GM19351 (cell line): ENCODE measurements around the gene ABCA9.
"Not testable (repeated sequence)": the region's sequence is repeated elsewhere in the genome, so short reads cannot be mapped to it uniquely, and the experiment has no call there.

Experiments used
- ATAC-seq: cut with Tn5 transposase; IDR thresholded peaks from one replicate; pipeline ENCODE4 v1.9.1; 2021; ENCODE audit warnings: mild to moderate bottlenecking, moderate library complexity; ENCODE audit not compliant: unreplicated experiment

ABCA9 gene

GRCh38 chr17:69060822-69061221 is at the start of gene ABCA9:
Gene ABCA9, minus strand, starts transcription at chr17:69060927. Its CDS starts 9,801 bp downstream, at chr17:69051126.
- ATAC-seq, result no peak

- ATAC-seq, result no peak
Measured at GRCh38 chr17:69105907-69106730, 45.4 kb upstream of the ABCA9 start.

GRCh38 chr17:69103557-69104233 is 43.0 kb upstream of the ABCA9 start:
- ATAC-seq, result no peak

- ATAC-seq, result no peak
Measured at GRCh38 chr17:69098625-69099024, 37.9 kb upstream of the ABCA9 start.

- no peak for ATAC-seq
Measured at GRCh38 chr17:69096541-69096940, 35.8 kb upstream of the ABCA9 start.

- no peak for ATAC-seq
Measured at GRCh38 chr17:69093995-69094394, 33.3 kb upstream of the ABCA9 start.

- no peak for ATAC-seq
Measured at GRCh38 chr17:69093279-69093789, 32.6 kb upstream of the ABCA9 start.

GRCh38 chr17:69090365-69090764 is 29.6 kb upstream of the ABCA9 start:
- no peak for ATAC-seq

- no peak for ATAC-seq
Measured at GRCh38 chr17:69088643-69089200, 28.0 kb upstream of the ABCA9 start.

GRCh38 chr17:69086641-69087040 is 25.9 kb upstream of the ABCA9 start:
- no peak for ATAC-seq

- no peak for ATAC-seq
Measured at GRCh38 chr17:69084911-69085310, 24.2 kb upstream of the ABCA9 start.

GRCh38 chr17:69082696-69083095 is 22.0 kb upstream of the ABCA9 start:
- ATAC-seq, result no peak

- no peak for ATAC-seq
Measured at GRCh38 chr17:69078864-69079263, 18.1 kb upstream of the ABCA9 start.

GRCh38 chr17:69075823-69076222 is 15.1 kb upstream of the ABCA9 start:
- ATAC-seq, result no peak

- not testable (repeated sequence) for ATAC-seq
Measured at GRCh38 chr17:69073392-69073791, 12.7 kb upstream of the ABCA9 start.

- ATAC-seq, result not testable (repeated sequence)
Measured at GRCh38 chr17:69072803-69073256, 12.1 kb upstream of the ABCA9 start.

- ATAC-seq, result not testable (repeated sequence)
Measured at GRCh38 chr17:69071233-69071586, 10.5 kb upstream of the ABCA9 start.

- not testable (repeated sequence) for ATAC-seq
Measured at GRCh38 chr17:69070378-69071232, 9.9 kb upstream of the ABCA9 start.

GRCh38 chr17:69069226-69069750 is 8.6 kb upstream of the ABCA9 start:
- ATAC-seq, result no peak

GRCh38 chr17:69067274-69068047 is 6.7 kb upstream of the ABCA9 start:
- no peak for ATAC-seq
